PFSK-1 (cell line): ENCODE measurements around the gene RYR3.

Experiments
- POLR2AphosphoS5 ChIP-seq: IDR thresholded peaks from 2 replicates; pipeline ENCODE4 v1.6.1; 2012; ENCODE audit warnings: low read depth, mild to moderate bottlenecking, control low read depth, low read length, moderate library complexity
- SIN3A ChIP-seq: IDR thresholded peaks from 2 replicates; pipeline ENCODE4 v1.6.1; 2012; ENCODE audit warnings: mild to moderate bottlenecking, low read length, moderate library complexity, borderline replicate concordance; ENCODE audit not compliant: insufficient read depth
- TF ChIP-seq, protein P1 (sequence below), 2 experiments: IDR thresholded peaks; 2 replicates each; pipeline versions ENCODE4 v1.6.1 to v1.8.0; 2011 to 2012; ENCODE audit warnings: low read depth in 2 of 2, low read length in 2 of 2, control low read depth in 1 of 2, inconsistent platforms in 1 of 2, mild to moderate bottlenecking in 1 of 2, moderate library complexity in 1 of 2; ENCODE audit not compliant: insufficient read depth in 1 of 2

DNA sequence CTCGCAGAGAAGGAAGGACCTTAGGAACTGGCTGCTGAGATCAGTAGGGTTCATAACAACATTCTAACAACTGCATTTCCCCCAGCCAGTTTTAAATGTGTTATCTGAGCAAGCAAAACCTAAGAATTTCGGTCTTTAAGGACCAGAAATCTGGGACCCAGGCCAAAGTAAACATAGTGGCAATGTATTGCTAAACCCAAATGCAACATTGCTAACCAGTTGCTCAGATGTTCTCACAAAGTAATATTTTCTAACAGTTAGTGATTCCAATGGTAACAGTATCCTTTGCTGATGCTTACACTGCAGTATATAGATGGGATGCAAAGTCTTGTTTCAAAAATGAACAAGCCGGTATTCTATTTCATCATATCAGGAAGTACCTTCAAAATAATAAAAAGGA lies 254.3 kb downstream of the RYR3 start:
- TF ChIP-seq SIN3A (no peak), POLR2AphosphoS5 (no peak)
- TF ChIP-seq, protein P1, sequence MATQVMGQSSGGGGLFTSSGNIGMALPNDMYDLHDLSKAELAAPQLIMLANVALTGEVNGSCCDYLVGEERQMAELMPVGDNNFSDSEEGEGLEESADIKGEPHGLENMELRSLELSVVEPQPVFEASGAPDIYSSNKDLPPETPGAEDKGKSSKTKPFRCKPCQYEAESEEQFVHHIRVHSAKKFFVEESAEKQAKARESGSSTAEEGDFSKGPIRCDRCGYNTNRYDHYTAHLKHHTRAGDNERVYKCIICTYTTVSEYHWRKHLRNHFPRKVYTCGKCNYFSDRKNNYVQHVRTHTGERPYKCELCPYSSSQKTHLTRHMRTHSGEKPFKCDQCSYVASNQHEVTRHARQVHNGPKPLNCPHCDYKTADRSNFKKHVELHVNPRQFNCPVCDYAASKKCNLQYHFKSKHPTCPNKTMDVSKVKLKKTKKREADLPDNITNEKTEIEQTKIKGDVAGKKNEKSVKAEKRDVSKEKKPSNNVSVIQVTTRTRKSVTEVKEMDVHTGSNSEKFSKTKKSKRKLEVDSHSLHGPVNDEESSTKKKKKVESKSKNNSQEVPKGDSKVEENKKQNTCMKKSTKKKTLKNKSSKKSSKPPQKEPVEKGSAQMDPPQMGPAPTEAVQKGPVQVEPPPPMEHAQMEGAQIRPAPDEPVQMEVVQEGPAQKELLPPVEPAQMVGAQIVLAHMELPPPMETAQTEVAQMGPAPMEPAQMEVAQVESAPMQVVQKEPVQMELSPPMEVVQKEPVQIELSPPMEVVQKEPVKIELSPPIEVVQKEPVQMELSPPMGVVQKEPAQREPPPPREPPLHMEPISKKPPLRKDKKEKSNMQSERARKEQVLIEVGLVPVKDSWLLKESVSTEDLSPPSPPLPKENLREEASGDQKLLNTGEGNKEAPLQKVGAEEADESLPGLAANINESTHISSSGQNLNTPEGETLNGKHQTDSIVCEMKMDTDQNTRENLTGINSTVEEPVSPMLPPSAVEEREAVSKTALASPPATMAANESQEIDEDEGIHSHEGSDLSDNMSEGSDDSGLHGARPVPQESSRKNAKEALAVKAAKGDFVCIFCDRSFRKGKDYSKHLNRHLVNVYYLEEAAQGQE (IDR thresholded peaks at IDR 0.05; ENCODE audit: insufficient read depth in 1 of 2, low read depth in 2 of 2, low read length in 2 of 2): no peak
